Amniotic stem cell (primary cell): ENCODE data around the gene ACAP1.
"Not testable (repeated sequence)": the region's sequence is repeated elsewhere in the genome, so short reads cannot be mapped to it uniquely, and the experiment has no call there.

Source experiments
- DNase-seq: peaks from one replicate; lab custom pipeline; 2025; lab: John Stamatoyannopoulos, UW

The ACAP1 gene

GRCh38 chr17:7356072-7356549 lies 19.8 kb downstream of the ACAP1 start:
- no peak for DNase-seq

- no peak for DNase-seq
These were observed 20.4 kb downstream of the ACAP1 start for GRCh38 chr17:7356756-7357155.

GRCh38 chr17:7357381-7357780 lies 21.1 kb downstream of the ACAP1 start:
- no peak for DNase-seq

GRCh38 chr17:7361906-7362305 lies 25.6 kb downstream of the ACAP1 start:
- DNase-seq = no peak

- no peak for DNase-seq
These were observed 27.0 kb downstream of the ACAP1 start for GRCh38 chr17:7363311-7363710.

GRCh38 chr17:7365963-7366362 lies 29.6 kb downstream of the ACAP1 start:
- not testable (repeated sequence) for DNase-seq

- DNase-seq = no peak
These were observed 30.8 kb downstream of the ACAP1 start for GRCh38 chr17:7367083-7367482.

- no peak for DNase-seq
These were observed 31.7 kb downstream of the ACAP1 start for GRCh38 chr17:7367918-7368598.

GRCh38 chr17:7368599-7368994 lies 32.3 kb downstream of the ACAP1 start:
- not testable (repeated sequence) for DNase-seq

GRCh38 chr17:7369825-7370224 lies 33.5 kb downstream of the ACAP1 start:
- no peak for DNase-seq

- DNase-seq = no peak
These were observed 34.5 kb downstream of the ACAP1 start for GRCh38 chr17:7370853-7371252.

- DNase-seq = no peak
These were observed 38.0 kb downstream of the ACAP1 start for GRCh38 chr17:7374353-7374752.

GRCh38 chr17:7379134-7379533 lies 42.8 kb downstream of the ACAP1 start:
- no peak for DNase-seq

GRCh38 chr17:7380321-7380720 lies 44.0 kb downstream of the ACAP1 start:
- DNase-seq = no peak

GRCh38 chr17:7380855-7381683 lies 44.7 kb downstream of the ACAP1 start, which contains the start of gene TNK1:
Gene TNK1 (plus strand): TSS chr17:7381089. CDS start chr17:7382927, 1,838 bp downstream.
- no peak for DNase-seq

- DNase-seq = no peak
These were observed 46.6 kb downstream of the ACAP1 start for GRCh38 chr17:7382901-7383300.

GRCh38 chr17:7383371-7383741 lies 47.0 kb downstream of the ACAP1 start:
- DNase-seq = no peak

- DNase-seq = no peak
These were observed 47.6 kb downstream of the ACAP1 start for GRCh38 chr17:7383742-7384488.

GRCh38 chr17:7384489-7385081 lies 48.3 kb downstream of the ACAP1 start:
- DNase-seq = no peak

GRCh38 chr17:7388856-7389255 lies 52.5 kb downstream of the ACAP1 start:
- DNase-seq = no peak

GRCh38 chr17:7389924-7390910 lies 53.9 kb downstream of the ACAP1 start:
- DNase-seq = no peak
